Measurements from ENCODE around the gene IFT57. TPM values are rescaled to one million over a fixed set of nuclear protein-coding genes. Genes with fewer than 3 reads are reported as not detected.

The IFT57 gene
- total and polyA plus RNA-seq, 2 donors = 33.8 to 80.1 TPM

GRCh38 chr3:108202080-108202479, 20.1 kb downstream of the IFT57 start:
- WGBS = 84% methylated on average over 4 of the region's 4 CpGs
- H3K36me3 ChIP-seq (ENCODE audit: insufficient read depth) = no peaks in the 10 kb centered on the region
- H3K27ac ChIP-seq (ENCODE audit: low read depth) = no peak overlapping the region
- no peak for DNase-seq (ENCODE audit: extremely low spot score)
- no peaks in the 10 kb centered on the region for H3K4me1 ChIP-seq (ENCODE audit: insufficient read depth)
- no peak overlapping the region for H3K4me3 ChIP-seq (ENCODE audit: low read depth, low read length)

GRCh38 chr3:108201258-108201657, 21.0 kb downstream of the IFT57 start:
- H3K4me1 ChIP-seq (ENCODE audit: insufficient read depth) = no peaks in the 10 kb centered on the region
- no peak overlapping the region for H3K27ac ChIP-seq (ENCODE audit: low read depth)
- no peak for DNase-seq (ENCODE audit: extremely low spot score)
- no peaks in the 10 kb centered on the region for H3K36me3 ChIP-seq (ENCODE audit: insufficient read depth)
- no peak overlapping the region for H3K4me3 ChIP-seq (ENCODE audit: low read depth, low read length)

- Histone ChIP-seq H3K36me3 (ENCODE audit: insufficient read depth) (no peaks in the 10 kb centered on the region), H3K4me1 (ENCODE audit: insufficient read depth) (no peaks in the 10 kb centered on the region), H3K4me3 (ENCODE audit: low read depth, low read length) (no peak overlapping the region), H3K27ac (ENCODE audit: low read depth) (no peak overlapping the region)
- DNase-seq (ENCODE audit: extremely low spot score) = no peak
- WGBS = 93% methylated on average over 1 of the region's 1 CpG
These were observed 21.6 kb downstream of the IFT57 start for GRCh38 chr3:108200578-108200977.

DNA sequence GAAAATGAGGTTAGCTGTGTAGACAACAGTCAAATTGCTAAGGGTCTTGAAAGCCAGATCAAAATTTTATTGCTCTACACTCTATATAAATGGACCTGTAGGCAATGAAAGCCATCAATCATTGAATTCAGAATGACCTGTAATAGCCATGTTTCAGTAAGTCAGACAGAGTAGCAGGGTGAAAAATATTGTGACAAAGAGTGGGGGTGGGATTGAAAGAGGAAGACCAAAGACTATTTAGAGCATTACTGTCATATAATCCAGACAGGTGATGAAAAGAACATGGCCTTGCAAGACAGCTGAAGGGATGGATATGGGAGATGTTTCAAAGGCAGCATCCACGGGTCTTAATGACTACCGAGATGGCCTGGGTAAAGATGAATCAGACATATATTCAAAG, 22.2 kb downstream of the IFT57 start:
- Histone ChIP-seq H3K4me3 (ENCODE audit: low read depth, low read length) (no peak overlapping the region), H3K27ac (ENCODE audit: low read depth) (no peak overlapping the region), H3K36me3 (ENCODE audit: insufficient read depth) (no peaks in the 10 kb centered on the region), H3K4me1 (ENCODE audit: insufficient read depth) (no peaks in the 10 kb centered on the region)
- no peak for DNase-seq (ENCODE audit: extremely low spot score)
- 92% methylated on average over 2 of the region's 2 CpGs for WGBS

DNA sequence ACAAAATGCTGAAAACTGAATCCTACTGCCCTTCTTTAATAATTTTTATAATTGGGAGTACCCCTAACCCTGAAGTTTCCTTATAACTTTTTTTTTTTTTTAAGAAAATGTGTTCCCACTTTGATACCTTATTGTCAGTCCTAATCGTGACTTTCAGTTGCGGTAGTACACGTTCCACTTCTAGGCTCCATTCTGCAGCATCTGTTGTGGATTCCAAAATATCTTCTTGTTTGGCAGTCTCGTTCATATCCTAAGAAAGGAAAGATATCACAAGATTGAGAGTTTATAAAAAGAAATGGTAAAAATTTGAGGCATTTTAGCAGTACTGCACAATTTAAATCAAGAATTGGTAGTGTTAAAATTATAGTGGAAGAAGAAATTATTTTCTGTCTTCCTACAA, 30.8 kb downstream of the IFT57 start:
- DNase-seq (ENCODE audit: extremely low spot score) = no peak
- no peaks in the 10 kb centered on the region for H3K36me3 ChIP-seq (ENCODE audit: insufficient read depth)
- 97% methylated on average over 4 of the region's 4 CpGs for WGBS
- no peaks in the 10 kb centered on the region for H3K4me1 ChIP-seq (ENCODE audit: insufficient read depth)
- no peak overlapping the region for H3K27ac ChIP-seq (ENCODE audit: low read depth)
- no peak overlapping the region for H3K4me3 ChIP-seq (ENCODE audit: low read depth, low read length)

DNA sequence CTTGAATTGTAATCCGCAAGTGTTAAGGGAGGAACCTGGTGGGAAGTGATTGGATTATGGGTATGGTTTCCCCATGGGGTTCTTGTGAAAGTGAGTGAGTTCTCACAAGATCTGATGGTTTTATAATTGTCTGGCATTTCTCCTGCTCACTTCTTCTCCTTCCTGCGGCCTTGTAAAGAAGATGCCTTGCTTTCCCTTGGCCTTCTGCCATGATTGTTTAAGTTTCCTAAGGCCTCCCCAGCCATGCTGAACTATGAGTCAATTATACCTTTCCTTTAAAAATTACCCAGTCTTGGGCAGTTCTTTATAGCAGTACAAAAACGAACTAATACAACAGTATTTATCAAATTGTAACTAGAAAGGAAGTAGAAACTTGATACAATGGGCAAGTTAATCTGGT, 31.9 kb downstream of the IFT57 start:
- DNase-seq (ENCODE audit: extremely low spot score) = no peak
- Histone ChIP-seq H3K4me3 (ENCODE audit: low read depth, low read length) (no peak overlapping the region), H3K36me3 (ENCODE audit: insufficient read depth) (no peaks in the 10 kb centered on the region), H3K4me1 (ENCODE audit: insufficient read depth) (no peaks in the 10 kb centered on the region), H3K27ac (ENCODE audit: low read depth) (no peak overlapping the region)
- 91% methylated on average over 3 of the region's 3 CpGs for WGBS

- Histone ChIP-seq H3K27ac (ENCODE audit: low read depth) (no peak overlapping the region), H3K4me3 (ENCODE audit: low read depth, low read length) (no peak overlapping the region), H3K4me1 (ENCODE audit: insufficient read depth) (no peaks in the 10 kb centered on the region), H3K36me3 (ENCODE audit: insufficient read depth) (peaks cover 2% of the 10 kb centered on the region)
- DNase-seq (ENCODE audit: extremely low spot score) = no peak
- WGBS = 75% methylated on average over 3 of the region's 3 CpGs
These were observed 32.8 kb downstream of the IFT57 start for GRCh38 chr3:108189440-108189839.

- Histone ChIP-seq H3K36me3 (ENCODE audit: insufficient read depth) (peaks cover 2% of the 10 kb centered on the region), H3K4me1 (ENCODE audit: insufficient read depth) (no peaks in the 10 kb centered on the region), H3K4me3 (ENCODE audit: low read depth, low read length) (no peak overlapping the region), H3K27ac (ENCODE audit: low read depth) (no peak overlapping the region)
- no peak for DNase-seq (ENCODE audit: extremely low spot score)
- WGBS = 90% methylated on average over 6 of the region's 6 CpGs
These were observed 36.7 kb downstream of the IFT57 start for GRCh38 chr3:108185536-108185935.

- WGBS = 97% methylated on average over 3 of the region's 3 CpGs
- Histone ChIP-seq H3K27ac (ENCODE audit: low read depth) (no peak overlapping the region), H3K4me3 (ENCODE audit: low read depth, low read length) (no peak overlapping the region), H3K4me1 (ENCODE audit: insufficient read depth) (no peaks in the 10 kb centered on the region), H3K36me3 (ENCODE audit: insufficient read depth) (peaks cover 2% of the 10 kb centered on the region)
- no peak for DNase-seq (ENCODE audit: extremely low spot score)
These were observed 37.4 kb downstream of the IFT57 start for GRCh38 chr3:108184824-108185223.

- Histone ChIP-seq H3K36me3 (ENCODE audit: insufficient read depth) (peaks cover 2% of the 10 kb centered on the region), H3K4me1 (ENCODE audit: insufficient read depth) (no peaks in the 10 kb centered on the region), H3K4me3 (ENCODE audit: low read depth, low read length) (no peak overlapping the region), H3K27ac (ENCODE audit: low read depth) (no peak overlapping the region)
- DNase-seq (ENCODE audit: extremely low spot score) = no peak
- 98% methylated on average over 2 of the region's 2 CpGs for WGBS
These were observed 38.3 kb downstream of the IFT57 start for GRCh38 chr3:108183971-108184370.

GRCh38 chr3:108183181-108183580, 39.0 kb downstream of the IFT57 start:
- DNase-seq (ENCODE audit: extremely low spot score) = no peak
- no peaks in the 10 kb centered on the region for H3K4me1 ChIP-seq (ENCODE audit: insufficient read depth)
- H3K4me3 ChIP-seq (ENCODE audit: low read depth, low read length) = no peak overlapping the region
- H3K27ac ChIP-seq (ENCODE audit: low read depth) = no peak overlapping the region
- peaks cover 2% of the 10 kb centered on the region for H3K36me3 ChIP-seq (ENCODE audit: insufficient read depth)
- 85% methylated on average over 1 of the region's 1 CpG for WGBS

- no peaks in the 10 kb centered on the region for H3K4me1 ChIP-seq (ENCODE audit: insufficient read depth)
- H3K27ac ChIP-seq (ENCODE audit: low read depth) = no peak overlapping the region
- WGBS = 60% methylated on average over 1 of the region's 1 CpG
- no peak overlapping the region for H3K4me3 ChIP-seq (ENCODE audit: low read depth, low read length)
- H3K36me3 ChIP-seq (ENCODE audit: insufficient read depth) = peaks cover 2% of the 10 kb centered on the region
- DNase-seq (ENCODE audit: extremely low spot score) = no peak
These were observed 39.9 kb downstream of the IFT57 start for GRCh38 chr3:108182339-108182738.

GRCh38 chr3:108181172-108181571, 41.1 kb downstream of the IFT57 start:
- Histone ChIP-seq H3K27ac (ENCODE audit: low read depth) (no peak overlapping the region), H3K4me3 (ENCODE audit: low read depth, low read length) (no peak overlapping the region), H3K4me1 (ENCODE audit: insufficient read depth) (no peaks in the 10 kb centered on the region), H3K36me3 (ENCODE audit: insufficient read depth) (peaks cover 2% of the 10 kb centered on the region)
- 56% methylated on average over 1 of the region's 1 CpG for WGBS
- no peak for DNase-seq (ENCODE audit: extremely low spot score)

GRCh38 chr3:108180194-108180593, 42.0 kb downstream of the IFT57 start:
- H3K4me1 ChIP-seq (ENCODE audit: insufficient read depth) = no peaks in the 10 kb centered on the region
- no peak for DNase-seq (ENCODE audit: extremely low spot score)
- no peak overlapping the region for H3K27ac ChIP-seq (ENCODE audit: low read depth)
- peaks cover 2% of the 10 kb centered on the region for H3K36me3 ChIP-seq (ENCODE audit: insufficient read depth)
- WGBS = 27% methylated on average over 1 of the region's 1 CpG
- no peak overlapping the region for H3K4me3 ChIP-seq (ENCODE audit: low read depth, low read length)

DNA sequence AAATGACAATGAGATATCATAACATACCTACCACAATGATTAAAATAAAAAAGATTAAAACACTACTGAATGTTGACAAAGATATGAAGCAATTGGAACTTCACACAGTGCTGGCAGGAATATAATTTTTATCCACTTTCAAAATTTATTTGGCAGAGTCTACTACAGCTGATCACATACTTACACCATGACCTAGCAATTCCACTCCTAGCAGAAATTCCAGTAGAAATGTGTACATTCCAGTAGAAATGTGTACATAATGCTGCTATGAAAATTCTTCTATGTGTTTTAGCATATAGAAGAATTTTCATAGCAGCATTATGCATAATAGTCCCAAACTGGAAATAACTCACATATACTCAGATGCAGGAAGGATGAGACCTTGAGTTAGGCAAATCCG, 43.5 kb downstream of the IFT57 start:
- H3K4me3 ChIP-seq (ENCODE audit: low read depth, low read length) = no peak overlapping the region
- no peak for DNase-seq (ENCODE audit: extremely low spot score)
- no peaks in the 10 kb centered on the region for H3K36me3 ChIP-seq (ENCODE audit: insufficient read depth)
- H3K27ac ChIP-seq (ENCODE audit: low read depth) = no peak overlapping the region
- H3K4me1 ChIP-seq (ENCODE audit: insufficient read depth) = no peaks in the 10 kb centered on the region
- WGBS = 93% methylated on average over 1 of the region's 1 CpG
